HL-60 (cell line): ENCODE measurements around the gene FUCA2.

ENCODE experiments used
- DNase-seq, 2 experiments: peaks; one replicate each; pipeline ENCODE4 v3.0.0-alpha.2; 2010 to 2020; ENCODE audit warnings: low read depth in 1 of 2, low spot score in 1 of 2
- H3K27ac ChIP-seq: fragments of 250-450 bp; sonication (Bioruptor Pico); replicated peaks from 2 replicates; pipeline ENCODE4 v1.5.1; 2020; ENCODE audit warnings: mild to moderate bottlenecking, moderate library complexity
- H3K27me3 ChIP-seq: fragments of 250-450 bp; sonication (Bioruptor Pico); 2 replicates; pipeline ENCODE4 v1.5.1; 2021; ENCODE audit warnings: mild to moderate bottlenecking, moderate library complexity; ENCODE audit not compliant: insufficient read depth, poor library complexity, severe bottlenecking
- H3K4me3 ChIP-seq: replicated peaks from 2 replicates; pipeline ENCODE4 v1.5.1; 2011; ENCODE audit warnings: mild to moderate bottlenecking, control low read depth, low read length; ENCODE audit not compliant: insufficient read depth
- GABPA ChIP-seq: IDR thresholded peaks from 2 replicates; pipeline ENCODE4 v1.6.1; 2012; ENCODE audit warnings: low read depth
- POLR2AphosphoS5 ChIP-seq: IDR thresholded peaks from 2 replicates; pipeline ENCODE4 v1.6.1; 2012; ENCODE audit warnings: low read depth
- SPI1 ChIP-seq: IDR thresholded peaks from 2 replicates; pipeline ENCODE4 v1.6.1; 2012; ENCODE audit warnings: low read depth, mild to moderate bottlenecking, borderline replicate concordance
- TF ChIP-seq, protein P1 (sequence below): IDR thresholded peaks from one replicate; pipeline ENCODE4 v1.5.1; 2011; ENCODE audit warnings: low read length, control low read depth, inconsistent platforms; ENCODE audit not compliant: insufficient read depth
- TF ChIP-seq, protein P2 (sequence below): IDR thresholded peaks from 2 replicates; pipeline ENCODE4 v1.6.1; 2012; ENCODE audit warnings: low read depth; ENCODE audit not compliant: insufficient replicate concordance

FUCA2 gene

DNA sequence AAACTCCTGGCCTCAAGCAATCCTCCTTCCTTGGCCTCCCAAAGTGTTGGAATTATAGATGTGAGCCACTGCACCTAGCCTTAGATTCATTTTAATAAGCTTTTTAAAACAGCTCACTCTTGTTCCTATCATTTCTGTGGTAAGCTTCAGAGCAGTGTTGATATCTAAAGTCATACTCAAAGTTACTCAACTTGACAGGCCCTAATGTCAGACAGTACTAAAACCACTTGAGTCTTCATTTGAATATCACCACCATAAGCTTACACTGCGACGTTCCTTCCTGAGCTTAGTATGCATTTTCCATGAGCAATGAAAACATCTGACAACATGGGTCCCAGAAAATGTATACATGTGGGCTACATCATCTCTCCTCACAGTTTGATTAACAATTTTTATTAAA is 6.0 kb downstream of the FUCA2 start:
- TF ChIP-seq GABPA (no peak), POLR2AphosphoS5 (no peak), SPI1 (no peak)
- TF ChIP-seq, protein P1, sequence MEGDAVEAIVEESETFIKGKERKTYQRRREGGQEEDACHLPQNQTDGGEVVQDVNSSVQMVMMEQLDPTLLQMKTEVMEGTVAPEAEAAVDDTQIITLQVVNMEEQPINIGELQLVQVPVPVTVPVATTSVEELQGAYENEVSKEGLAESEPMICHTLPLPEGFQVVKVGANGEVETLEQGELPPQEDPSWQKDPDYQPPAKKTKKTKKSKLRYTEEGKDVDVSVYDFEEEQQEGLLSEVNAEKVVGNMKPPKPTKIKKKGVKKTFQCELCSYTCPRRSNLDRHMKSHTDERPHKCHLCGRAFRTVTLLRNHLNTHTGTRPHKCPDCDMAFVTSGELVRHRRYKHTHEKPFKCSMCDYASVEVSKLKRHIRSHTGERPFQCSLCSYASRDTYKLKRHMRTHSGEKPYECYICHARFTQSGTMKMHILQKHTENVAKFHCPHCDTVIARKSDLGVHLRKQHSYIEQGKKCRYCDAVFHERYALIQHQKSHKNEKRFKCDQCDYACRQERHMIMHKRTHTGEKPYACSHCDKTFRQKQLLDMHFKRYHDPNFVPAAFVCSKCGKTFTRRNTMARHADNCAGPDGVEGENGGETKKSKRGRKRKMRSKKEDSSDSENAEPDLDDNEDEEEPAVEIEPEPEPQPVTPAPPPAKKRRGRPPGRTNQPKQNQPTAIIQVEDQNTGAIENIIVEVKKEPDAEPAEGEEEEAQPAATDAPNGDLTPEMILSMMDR = no peak
- TF ChIP-seq, protein P2, sequence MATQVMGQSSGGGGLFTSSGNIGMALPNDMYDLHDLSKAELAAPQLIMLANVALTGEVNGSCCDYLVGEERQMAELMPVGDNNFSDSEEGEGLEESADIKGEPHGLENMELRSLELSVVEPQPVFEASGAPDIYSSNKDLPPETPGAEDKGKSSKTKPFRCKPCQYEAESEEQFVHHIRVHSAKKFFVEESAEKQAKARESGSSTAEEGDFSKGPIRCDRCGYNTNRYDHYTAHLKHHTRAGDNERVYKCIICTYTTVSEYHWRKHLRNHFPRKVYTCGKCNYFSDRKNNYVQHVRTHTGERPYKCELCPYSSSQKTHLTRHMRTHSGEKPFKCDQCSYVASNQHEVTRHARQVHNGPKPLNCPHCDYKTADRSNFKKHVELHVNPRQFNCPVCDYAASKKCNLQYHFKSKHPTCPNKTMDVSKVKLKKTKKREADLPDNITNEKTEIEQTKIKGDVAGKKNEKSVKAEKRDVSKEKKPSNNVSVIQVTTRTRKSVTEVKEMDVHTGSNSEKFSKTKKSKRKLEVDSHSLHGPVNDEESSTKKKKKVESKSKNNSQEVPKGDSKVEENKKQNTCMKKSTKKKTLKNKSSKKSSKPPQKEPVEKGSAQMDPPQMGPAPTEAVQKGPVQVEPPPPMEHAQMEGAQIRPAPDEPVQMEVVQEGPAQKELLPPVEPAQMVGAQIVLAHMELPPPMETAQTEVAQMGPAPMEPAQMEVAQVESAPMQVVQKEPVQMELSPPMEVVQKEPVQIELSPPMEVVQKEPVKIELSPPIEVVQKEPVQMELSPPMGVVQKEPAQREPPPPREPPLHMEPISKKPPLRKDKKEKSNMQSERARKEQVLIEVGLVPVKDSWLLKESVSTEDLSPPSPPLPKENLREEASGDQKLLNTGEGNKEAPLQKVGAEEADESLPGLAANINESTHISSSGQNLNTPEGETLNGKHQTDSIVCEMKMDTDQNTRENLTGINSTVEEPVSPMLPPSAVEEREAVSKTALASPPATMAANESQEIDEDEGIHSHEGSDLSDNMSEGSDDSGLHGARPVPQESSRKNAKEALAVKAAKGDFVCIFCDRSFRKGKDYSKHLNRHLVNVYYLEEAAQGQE = no peak
- no peak overlapping the region for H3K4me3 ChIP-seq
- no peak overlapping the region for H3K27ac ChIP-seq
- no peak for DNase-seq
- H3K27me3 ChIP-seq = no peaks in the 10 kb centered on the region

DNA sequence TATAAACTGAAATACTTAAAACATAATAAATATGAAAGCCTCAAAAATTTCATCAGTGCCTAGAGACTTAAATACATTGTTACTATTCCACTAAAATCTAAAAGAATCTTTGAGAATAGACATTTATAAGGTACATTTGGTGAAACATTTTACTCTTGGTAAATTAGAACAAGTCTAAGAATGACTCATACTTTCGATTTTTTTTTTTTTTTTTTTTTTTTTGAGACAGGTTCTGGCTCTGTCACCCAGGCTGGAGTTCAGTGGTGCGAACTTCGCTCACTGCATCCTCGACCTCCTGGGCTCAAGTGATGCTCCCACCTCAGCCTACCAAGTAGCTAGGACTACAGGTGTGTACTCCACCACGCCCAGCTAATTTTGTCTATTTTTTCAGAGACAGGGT is 6.4 kb downstream of the FUCA2 start:
- Histone ChIP-seq H3K4me3 (no peak overlapping the region), H3K27me3 (no peaks in the 10 kb centered on the region), H3K27ac (no peak overlapping the region)
- TF ChIP-seq SPI1 (no peak), POLR2AphosphoS5 (no peak), GABPA (no peak)
- TF ChIP-seq, protein P2 = no peak
- TF ChIP-seq, protein P1 = no peak
- DNase-seq = no peak

DNA sequence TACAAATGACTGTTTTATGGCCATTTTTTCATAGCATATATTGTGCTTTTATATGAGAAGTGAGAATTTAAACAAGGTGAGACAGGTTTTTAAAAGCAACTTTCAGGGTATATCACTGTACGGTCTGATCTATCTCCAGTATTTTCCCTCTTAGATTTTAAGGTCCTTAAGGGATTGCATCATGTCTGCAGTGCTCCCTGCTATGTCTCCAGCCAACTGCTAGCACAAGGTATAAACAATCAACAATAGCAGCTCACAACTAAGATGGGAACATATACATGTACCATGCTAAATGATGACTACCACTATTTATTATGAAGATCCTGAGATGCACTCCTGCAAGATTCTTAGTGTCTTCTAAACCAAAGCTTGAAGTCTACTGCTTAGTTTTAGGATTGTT is 7.2 kb downstream of the FUCA2 start:
- no peak for DNase-seq
- Histone ChIP-seq H3K27ac (no peak overlapping the region), H3K27me3 (no peaks in the 10 kb centered on the region), H3K4me3 (no peak overlapping the region)
- TF ChIP-seq, protein P2 = no peak
- TF ChIP-seq, protein P1 = no peak
- TF ChIP-seq SPI1 (no peak), GABPA (no peak), POLR2AphosphoS5 (no peak)
